Measurements from ENCODE around the gene DCHS2. TPM values are rescaled to one million over a fixed set of nuclear protein-coding genes. Genes with fewer than 3 reads are reported as not detected.

Gene DCHS2
- total and polyA plus RNA-seq, 10 of the 15 experiments (the other 5 are each of a cell fraction or from before 2014, with no cell fraction given), result 0.01 to 0.31 (median 0.06) TPM; not detected in 3

- intact Hi-C loops (cut with micrococcal nuclease; ENCODE audit: unreplicated experiment) (no loop called here), in situ Hi-C loops (cut with MboI) (no loop called here)
- H3K27ac ChIP-seq (ENCODE audit: control insufficient read depth, insufficient read depth), result no peak overlapping the region
- H3K27me3 ChIP-seq (replicated peaks in 1 of 2; ENCODE audit: control insufficient read depth in 2 of 2, insufficient read depth in 2 of 2, low read length in 1 of 2), result no peaks in the 10 kb centered on the region; a peak in 1 of 4 replicates
- ATAC-seq (no peak), FAIRE-seq (no peak), DNase-seq (ENCODE audit: low read depth, low spot score) (no peak)
- H3K9me3 ChIP-seq (replicated peaks; ENCODE audit: control insufficient read depth, insufficient read depth, low read length), result no peaks in the 10 kb centered on the region
- H3K79me2 ChIP-seq (ENCODE audit: control insufficient read depth, insufficient read depth, low read length), result no peaks in the 10 kb centered on the region
- RAD21 ChIA-PET (ENCODE audit: unreplicated experiment), result no interaction called here
- H4K20me1 ChIP-seq (ENCODE audit: control insufficient read depth, insufficient read depth), result no peaks in the 10 kb centered on the region; the same call in 1 of the 2 replicates
- H3K9ac ChIP-seq (ENCODE audit: control insufficient read depth, insufficient read depth, low read length), result no peak overlapping the region
- no peak overlapping the region for H2AFZ ChIP-seq (ENCODE audit: control insufficient read depth, low read depth, low read length)
- CTCF ChIA-PET, result no interaction called here
- no TSS peak for BruUV-seq (replicated peaks)
- 58% methylated on average over 6 of the region's 6 CpGs for WGBS (ENCODE audit: insufficient coverage, insufficient replicate concordance, low lambda C conversion rate, missing lambda C conversion rate)
- SMC1A ChIA-PET (ENCODE audit: uncharacterized antibody, unreplicated experiment), result no interaction called here
- no peaks in the 10 kb centered on the region for H3K4me1 ChIP-seq (ENCODE audit: control insufficient read depth, insufficient read depth, low read length)
- no peaks in the 10 kb centered on the region for H3K36me3 ChIP-seq (ENCODE audit: control insufficient read depth in 2 of 2, insufficient read depth in 2 of 2, low read length in 1 of 2)
- H3K4me3 ChIP-seq, result no peak overlapping the region
- H3K4me2 ChIP-seq (ENCODE audit: control insufficient read depth, insufficient read depth), result no peak overlapping the region
- TF ChIP-seq RFX5 (IDR thresholded peaks at IDR 0.05; ENCODE audit: low read depth, low read length) (no peak), ZNF384 (IDR thresholded peaks at IDR 0.05; ENCODE audit: borderline replicate concordance, low read depth, low read length) (no peak), RUNX3 (IDR thresholded peaks at IDR 0.05; ENCODE audit: low read length) (no peak), BMI1 (IDR thresholded peaks at IDR 0.05; ENCODE audit: borderline replicate concordance) (no peak)
- POLR2A ChIA-PET, result no interaction called here
Observed at GRCh38 chr4:154433543-154433942, 58.1 kb downstream of the DCHS2 start.

- WGBS (ENCODE audit: insufficient coverage, insufficient replicate concordance, low lambda C conversion rate, missing lambda C conversion rate), result 36% methylated on average over 5 of the region's 5 CpGs
- ChIA-PET SMC1A (ENCODE audit: uncharacterized antibody, unreplicated experiment) (no interaction called here), RAD21 (ENCODE audit: unreplicated experiment) (no interaction called here), CTCF (interaction anchor here (1.1 to 1.5 kb wide), 2 partner anchors 78 to 79 kb away, joined by 4 to 5 read pairs; no protein-coding TSS in a partner anchor), POLR2A (no interaction called here)
- no TSS peak for BruUV-seq (replicated peaks)
- DNase-seq (ENCODE audit: low read depth, low spot score), result no peak
- no peaks in the 10 kb centered on the region; the same call in 1 of the 2 replicates for H4K20me1 ChIP-seq (ENCODE audit: control insufficient read depth, insufficient read depth)
- FAIRE-seq, result no peak
- intact Hi-C loops (cut with micrococcal nuclease; ENCODE audit: unreplicated experiment) (no loop called here), in situ Hi-C loops (cut with MboI) (no loop called here)
- H3K4me2 ChIP-seq (ENCODE audit: control insufficient read depth, insufficient read depth), result no peak overlapping the region
- no peaks in the 10 kb centered on the region for H3K36me3 ChIP-seq (ENCODE audit: control insufficient read depth in 2 of 2, insufficient read depth in 2 of 2, low read length in 1 of 2)
- H3K27me3 ChIP-seq (replicated peaks in 1 of 2; ENCODE audit: control insufficient read depth in 2 of 2, insufficient read depth in 2 of 2, low read length in 1 of 2), result no peaks in the 10 kb centered on the region; a peak in 2 of 4 replicates
- no peak overlapping the region for H3K9ac ChIP-seq (ENCODE audit: control insufficient read depth, insufficient read depth, low read length)
- H2AFZ ChIP-seq (ENCODE audit: control insufficient read depth, low read depth, low read length), result no peak overlapping the region
- no peaks in the 10 kb centered on the region for H3K4me1 ChIP-seq (ENCODE audit: control insufficient read depth, insufficient read depth, low read length)
- H3K9me3 ChIP-seq (replicated peaks; ENCODE audit: control insufficient read depth, insufficient read depth, low read length), result no peaks in the 10 kb centered on the region
- H3K4me3 ChIP-seq, result no peak overlapping the region
- ATAC-seq, result no peak
- H3K79me2 ChIP-seq (ENCODE audit: control insufficient read depth, insufficient read depth, low read length), result no peaks in the 10 kb centered on the region
- H3K27ac ChIP-seq (ENCODE audit: control insufficient read depth, insufficient read depth), result no peak overlapping the region
- TF ChIP-seq CBFB (IDR thresholded peaks at IDR 0.05; ENCODE audit: low read depth), result no peak
- no peak for TF ChIP-seq SP1 (IDR thresholded peaks at IDR 0.05; ENCODE audit: low read depth, low read length)
- no peak for TF ChIP-seq SREBF2 (IDR thresholded peaks at IDR 0.05; ENCODE audit: low read length)
- no peak for TF ChIP-seq KAT2A (conservative IDR thresholded peaks at IDR 0.05; ENCODE audit: control insufficient read depth, low read depth, low read length)
- TF ChIP-seq RAD21 (IDR thresholded peaks at IDR 0.05; ENCODE audit: insufficient read depth, low read depth, low read length), result no peak
- TF ChIP-seq ZNF622 (IDR thresholded peaks at IDR 0.05), result no peak
- no peak for TF ChIP-seq PRDM15 (CRISPR knock-in tag; IDR thresholded peaks at IDR 0.05)
- TF ChIP-seq YBX1 (IDR thresholded peaks at IDR 0.05), result no peak
- no peak for TF ChIP-seq RAD51 (IDR thresholded peaks at IDR 0.05)
- TF ChIP-seq MEF2B (IDR thresholded peaks at IDR 0.05; ENCODE audit: partially characterized antibody, poor library complexity, severe bottlenecking), result no peak
- TF ChIP-seq ZBED1 (IDR thresholded peaks at IDR 0.05; ENCODE audit: borderline replicate concordance), result no peak
- TF ChIP-seq FOXK2 (IDR thresholded peaks at IDR 0.05), result no peak
- no peak for TF ChIP-seq SMAD5 (IDR thresholded peaks at IDR 0.05; ENCODE audit: low read depth)
Observed at GRCh38 chr4:154429176-154429575, 62.4 kb downstream of the DCHS2 start.

All from GM12878 (cell line).